Neural cell (in vitro differentiated cells): ENCODE results near the gene TP53AIP1.

Experiments used
- CTCF ChIP-seq: fragments of 450-650 bp; IDR thresholded peaks from 2 replicates; pipeline ENCODE4 v1.5.1; 2014; ENCODE audit warnings: antibody characterized with exemption, mild to moderate bottlenecking, moderate library complexity; ENCODE audit not compliant: poor library complexity, severe bottlenecking
- EP300 ChIP-seq: fragments of 450-650 bp; conservative IDR thresholded peaks from 2 replicates; pipeline ENCODE4 v1.6.1; 2014; ENCODE audit warnings: antibody characterized with exemption, mild to moderate bottlenecking, moderate library complexity; ENCODE audit not compliant: poor library complexity, severe bottlenecking
- EZH2 ChIP-seq: fragments of 200-600, 300-800 bp; shearing (Covaris generic), sonication (generic); IDR thresholded peaks from 2 replicates; pipeline ENCODE4 v1.6.1; 2014; ENCODE audit warnings: antibody characterized with exemption, low read length, borderline replicate concordance, mild to moderate bottlenecking; ENCODE audit not compliant: insufficient read depth, poor library complexity, severe bottlenecking
- MXI1 ChIP-seq: fragments of 450-650 bp; conservative IDR thresholded peaks from 2 replicates; pipeline ENCODE4 v1.6.1; 2014; ENCODE audit warnings: antibody characterized with exemption, mild to moderate bottlenecking; ENCODE audit not compliant: poor library complexity, severe bottlenecking
- POLR2AphosphoS5 ChIP-seq: IDR thresholded peaks from 2 replicates; pipeline ENCODE4 v1.6.1; 2012
- REST ChIP-seq: IDR thresholded peaks from 2 replicates; pipeline ENCODE4 v1.6.1; 2012; ENCODE audit warnings: borderline replicate concordance
- SMC3 ChIP-seq: fragments of 450-650 bp; conservative IDR thresholded peaks from 2 replicates; pipeline ENCODE4 v1.6.1; 2014; ENCODE audit warnings: antibody characterized with exemption, mild to moderate bottlenecking, moderate library complexity; ENCODE audit not compliant: poor library complexity
- TAF1 ChIP-seq: IDR thresholded peaks from 2 replicates; pipeline ENCODE4 v1.6.1; 2012; ENCODE audit warnings: low read depth

GRCh38 chr11:128924104-128924503, 18.6 kb downstream of the TP53AIP1 start:
- TF ChIP-seq CTCF (no peak), EZH2 (no peak), EP300 (no peak), TAF1 (no peak), POLR2AphosphoS5 (no peak), REST (no peak), SMC3 (no peak), MXI1 (no peak)
